HEK293T (cell line): Measurements from ENCODE around the gene BUB1B.

ENCODE experiments used
- ARNT ChIP-seq: fragments of 450-650 bp; IDR thresholded peaks from 2 replicates; pipeline ENCODE4 v1.6.1; 2017; ENCODE audit warnings: mild to moderate bottlenecking
- CTBP1 ChIP-seq: fragments of 450-650 bp; IDR thresholded peaks from 2 replicates; pipeline ENCODE4 v1.6.1; 2016; ENCODE audit warnings: borderline replicate concordance
- ELF4 ChIP-seq: fragments of 450-650 bp; IDR thresholded peaks from 2 replicates; pipeline ENCODE4 v1.6.1; 2017; ENCODE audit warnings: antibody characterized with exemption
- FOXA1 ChIP-seq: fragments of 450-650 bp; IDR thresholded peaks from 2 replicates; pipeline ENCODE4 v1.6.1; 2016; ENCODE audit warnings: mild to moderate bottlenecking
- FOXK2 ChIP-seq: fragments of 450-650 bp; IDR thresholded peaks from 2 replicates; pipeline ENCODE4 v1.6.1; 2016; ENCODE audit warnings: mild to moderate bottlenecking
- FOXM1 ChIP-seq: fragments of 450-650 bp; IDR thresholded peaks from 2 replicates; pipeline ENCODE4 v1.6.1; 2017; ENCODE audit warnings: mild to moderate bottlenecking, borderline replicate concordance
- L3MBTL2 ChIP-seq: fragments of 450-650 bp; conservative IDR thresholded peaks from 2 replicates; pipeline ENCODE4 v1.6.1; 2016; ENCODE audit warnings: mild to moderate bottlenecking
- NFRKB ChIP-seq: fragments of 450-650 bp; IDR thresholded peaks from 2 replicates; pipeline ENCODE4 v1.6.1; 2016; ENCODE audit warnings: mild to moderate bottlenecking, moderate library complexity
- PKNOX1 ChIP-seq: fragments of 450-650 bp; IDR thresholded peaks from 2 replicates; pipeline ENCODE4 v1.6.1; 2016
- SP1 ChIP-seq: fragments of 450-650 bp; IDR thresholded peaks from 2 replicates; pipeline ENCODE4 v1.6.1; 2017
- SUZ12 ChIP-seq: fragments of 450-650 bp; IDR thresholded peaks from 2 replicates; pipeline ENCODE4 v1.6.1; 2016; ENCODE audit warnings: mild to moderate bottlenecking

GRCh38 chr15:40245666-40246450 lies 85.0 kb downstream of the BUB1B start:
- TF ChIP-seq FOXA1 (no peak), FOXM1 (no peak), SP1 (no peak), CTBP1 (no peak), NFRKB (no peak), ARNT (no peak), PKNOX1 (no peak), ELF4 (no peak), L3MBTL2 (no peak), FOXK2 (no peak), SUZ12 (no peak)
